ENCODE measurements around the gene PODXL.

- no peak for TF ChIP-seq CTCF (IDR thresholded peaks at IDR 0.05; ENCODE audit: low read length)
- no peak for TF ChIP-seq EZH2 (optimal IDR thresholded peaks at IDR 0.05; ENCODE audit: low read depth, low read length)
Observed at GRCh38 chr7:131533566-131534561, 22.6 kb downstream of the PODXL start.

Measured in MM.1S (cell line).